ENCODE data around the gene PPP2R3B. TPM values are rescaled to one million over a fixed set of nuclear protein-coding genes. Genes with fewer than 3 reads are reported as not detected.

PPP2R3B gene
- polyA plus RNA-seq, 1 donor = 199 TPM

- DNase-seq (ENCODE audit: low read depth) = no peak
Measured at GRCh38 chrX:370963-371745, 15.6 kb downstream of the PPP2R3B start.

DNA sequence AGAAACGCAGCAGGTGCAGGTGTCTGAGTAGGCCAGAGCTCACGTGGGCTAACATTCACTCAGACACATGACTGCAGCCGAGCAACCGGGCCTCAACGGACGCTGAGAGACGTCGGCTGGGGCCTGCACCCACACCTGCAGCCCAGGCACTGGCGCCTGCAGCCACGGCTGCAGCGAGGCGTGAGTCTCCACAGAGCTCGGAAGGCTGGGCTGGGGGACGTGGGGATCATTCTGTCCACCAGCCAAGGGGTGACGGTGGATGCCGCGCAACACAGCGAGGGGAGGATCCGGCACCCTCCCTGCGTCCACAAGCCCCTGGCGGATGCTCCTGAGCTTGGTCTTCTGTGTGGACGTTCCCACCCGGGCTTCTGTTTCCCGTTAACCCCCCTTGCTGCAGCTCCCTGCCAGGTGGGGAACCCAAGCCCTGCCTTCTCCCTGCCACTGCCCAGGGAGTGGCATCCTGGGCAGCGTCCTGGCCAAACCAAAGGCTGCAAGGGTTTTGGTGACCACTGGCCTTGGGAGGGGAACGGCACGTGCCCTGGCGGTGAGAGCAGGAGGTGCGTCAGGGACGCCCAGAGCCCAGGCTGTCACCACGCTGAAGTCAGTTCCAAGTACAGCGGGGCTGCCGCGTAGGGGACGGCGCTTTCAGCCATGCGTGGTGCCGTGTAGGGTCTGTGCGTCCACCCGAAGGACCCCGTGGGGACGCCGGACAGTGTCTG, 16.3 kb downstream of the PPP2R3B start:
- no peak for DNase-seq (ENCODE audit: low read depth)

DNA sequence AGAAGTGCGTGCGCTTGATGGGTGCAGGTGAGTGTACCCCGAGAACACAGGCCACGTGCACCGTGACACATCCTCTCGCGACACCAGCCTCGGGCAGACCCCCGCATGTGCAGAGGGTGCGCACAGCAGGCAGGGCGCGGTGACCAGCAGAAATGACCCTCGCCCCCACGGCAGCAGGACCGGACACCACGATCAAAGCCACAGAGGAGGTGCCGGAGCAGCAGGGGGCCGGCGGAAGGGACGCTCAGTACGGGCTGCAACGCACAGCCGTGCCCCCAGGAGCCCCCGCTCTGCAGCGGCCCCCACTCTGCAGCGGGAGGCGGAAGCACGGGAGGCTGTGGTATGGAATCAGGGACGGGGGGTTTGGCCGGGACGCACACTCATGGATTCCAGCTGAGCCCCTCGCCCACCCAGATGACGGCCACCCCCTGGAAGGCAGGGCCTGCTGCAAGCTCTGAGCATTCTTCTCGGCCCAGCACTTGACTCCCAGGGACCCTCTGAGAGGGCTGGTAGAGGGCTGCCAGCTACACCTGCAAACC, 17.1 kb downstream of the PPP2R3B start:
- DNase-seq (ENCODE audit: low read depth) = no peak

DNA sequence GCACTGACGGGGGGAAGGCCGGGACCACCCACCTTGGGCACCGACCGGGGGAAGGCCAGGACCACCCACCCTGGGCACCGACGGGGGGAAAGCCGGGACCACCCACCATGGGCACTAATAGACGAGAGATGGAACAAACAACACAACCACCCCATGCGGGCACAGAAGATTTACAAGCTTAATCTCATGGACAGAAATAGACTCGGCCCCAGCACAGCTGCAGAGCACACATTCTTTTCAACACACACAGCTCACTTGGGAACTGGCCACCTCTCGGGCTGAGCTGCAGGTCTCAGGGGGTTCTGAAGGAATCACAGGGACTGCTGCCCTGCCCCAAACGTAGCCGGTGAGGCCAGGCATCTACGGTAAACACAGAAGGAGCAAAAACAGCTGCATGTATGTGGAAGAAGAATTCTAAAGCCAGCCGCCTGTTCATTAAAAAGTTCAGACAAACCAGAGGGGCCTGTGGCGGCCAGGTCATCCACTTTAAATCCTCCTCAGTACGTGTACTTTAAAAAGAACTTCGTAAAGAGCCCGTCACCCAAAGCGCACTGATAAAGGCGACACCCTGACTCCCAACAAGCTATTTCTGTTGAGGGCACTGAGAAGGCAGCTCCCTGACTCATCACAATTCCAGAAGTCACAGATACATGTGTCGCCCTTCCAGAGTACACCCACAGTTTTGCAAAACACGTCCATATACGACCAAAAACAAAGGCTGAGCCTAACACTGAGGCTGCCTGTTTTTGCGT, 17.7 kb downstream of the PPP2R3B start:
- DNase-seq (ENCODE audit: low read depth) = no peak

- DNase-seq (ENCODE audit: low read depth) = no peak
Measured at GRCh38 chrX:367866-368265, 18.8 kb downstream of the PPP2R3B start.

DNA sequence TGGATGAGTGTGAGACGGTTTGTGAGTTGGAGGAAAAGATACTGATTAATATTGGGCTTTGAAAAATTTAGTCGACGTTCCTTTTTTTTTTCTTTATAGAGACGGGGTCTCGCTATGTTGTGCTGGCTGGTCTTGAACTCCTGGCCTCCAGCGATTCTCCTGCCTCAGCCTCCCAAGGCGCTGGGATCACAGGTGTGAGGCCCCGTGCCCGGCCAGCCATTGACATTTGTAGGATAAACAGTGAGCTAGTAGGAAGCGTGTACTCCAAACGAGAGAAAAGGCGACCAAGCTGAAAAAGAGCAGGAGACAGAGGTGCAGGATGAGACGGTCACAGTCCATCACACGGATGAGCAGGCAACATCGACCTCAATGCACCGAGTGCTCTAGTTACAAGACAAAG, 19.4 kb downstream of the PPP2R3B start:
- no peak for DNase-seq (ENCODE audit: low read depth)

- no peak for DNase-seq (ENCODE audit: low read depth)
Measured at GRCh38 chrX:363621-364375, 22.9 kb downstream of the PPP2R3B start.

DNA sequence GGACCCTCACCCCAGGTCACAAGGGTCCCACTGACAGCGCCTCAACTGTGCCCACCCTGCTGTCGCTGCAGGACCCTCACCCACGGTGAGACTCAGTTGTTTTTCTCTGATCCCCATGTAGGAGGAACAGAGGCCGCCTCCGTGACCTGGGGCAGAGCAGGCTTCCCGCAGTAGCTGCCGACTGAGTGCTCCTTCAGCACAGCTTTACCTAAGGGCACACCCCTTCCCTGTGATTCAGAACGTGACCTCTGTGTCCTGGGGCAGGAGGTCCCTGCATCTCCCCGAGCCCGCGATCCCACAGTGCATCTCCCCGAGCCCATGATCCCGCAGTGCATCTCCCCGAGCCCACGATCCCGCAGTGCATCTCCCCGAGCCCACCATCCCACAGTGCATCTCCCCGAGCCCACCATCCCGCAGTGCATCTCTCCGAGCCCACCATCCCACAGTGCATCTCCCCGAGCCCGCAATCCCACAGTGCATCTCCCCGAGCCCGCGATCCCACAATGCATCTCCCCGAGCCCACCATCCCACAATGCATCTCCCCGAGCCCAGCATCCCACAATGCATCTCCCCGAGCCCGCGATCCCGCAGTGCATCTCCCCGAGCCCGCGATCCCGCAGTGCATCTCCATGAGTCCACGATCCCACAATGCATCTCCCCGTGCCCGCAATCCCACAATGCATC, 23.6 kb downstream of the PPP2R3B start:
- no peak for DNase-seq (ENCODE audit: low read depth)

DNA sequence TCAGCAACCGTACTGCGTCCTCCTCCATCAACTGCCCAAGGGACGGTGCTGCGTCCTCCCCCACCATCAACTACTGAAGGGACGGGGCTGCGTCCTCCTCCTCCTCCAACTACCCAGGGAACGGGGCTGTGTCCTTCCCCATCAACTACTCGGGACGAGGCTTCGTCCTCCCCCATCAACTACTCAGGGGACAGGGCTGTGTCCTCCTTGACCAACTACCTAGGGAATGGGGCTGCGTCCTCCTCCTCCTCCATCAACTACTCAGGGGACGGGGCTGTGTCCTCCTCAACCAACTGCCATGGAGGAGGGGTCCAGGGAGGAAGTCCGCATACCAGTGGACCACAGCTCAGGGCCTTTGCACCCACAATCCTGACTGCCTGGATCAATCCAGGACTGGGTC, 24.4 kb downstream of the PPP2R3B start:
- no peak for DNase-seq (ENCODE audit: low read depth)

- no peak for DNase-seq (ENCODE audit: low read depth)
Measured at GRCh38 chrX:361231-362145, 25.2 kb downstream of the PPP2R3B start.

DNA sequence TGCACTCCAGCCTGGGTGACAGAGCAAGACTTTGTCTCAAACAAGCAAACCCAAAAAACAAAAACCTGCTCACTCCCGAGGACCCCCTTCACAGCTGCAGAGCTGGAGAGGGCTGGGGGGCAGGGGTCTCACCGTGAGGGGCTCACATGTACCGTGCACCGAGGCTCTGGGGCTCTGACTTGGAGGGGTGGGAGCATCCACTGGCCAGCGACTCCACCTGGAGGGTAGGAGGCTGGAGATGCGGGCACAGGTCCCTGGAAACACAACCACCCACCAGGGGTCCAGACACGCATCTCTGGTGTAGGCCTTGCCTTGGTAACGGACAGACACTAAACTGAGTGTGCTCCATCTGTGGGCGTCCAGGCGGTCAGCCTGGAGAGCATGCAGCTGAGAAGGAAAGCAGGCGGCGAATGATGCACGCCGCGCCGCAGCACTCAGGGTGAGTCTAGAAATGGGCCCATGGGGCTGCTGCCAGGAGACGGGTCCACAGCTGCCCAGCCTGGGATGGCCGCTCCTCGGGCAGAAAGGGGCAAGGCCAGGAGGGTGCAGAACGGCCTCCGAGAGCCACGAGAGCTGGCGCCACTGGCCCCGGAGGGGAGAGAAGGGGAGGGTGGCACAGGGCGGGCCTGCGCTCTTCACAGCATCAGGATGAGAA, 26.1 kb downstream of the PPP2R3B start:
- DNase-seq (ENCODE audit: low read depth) = no peak

DNA sequence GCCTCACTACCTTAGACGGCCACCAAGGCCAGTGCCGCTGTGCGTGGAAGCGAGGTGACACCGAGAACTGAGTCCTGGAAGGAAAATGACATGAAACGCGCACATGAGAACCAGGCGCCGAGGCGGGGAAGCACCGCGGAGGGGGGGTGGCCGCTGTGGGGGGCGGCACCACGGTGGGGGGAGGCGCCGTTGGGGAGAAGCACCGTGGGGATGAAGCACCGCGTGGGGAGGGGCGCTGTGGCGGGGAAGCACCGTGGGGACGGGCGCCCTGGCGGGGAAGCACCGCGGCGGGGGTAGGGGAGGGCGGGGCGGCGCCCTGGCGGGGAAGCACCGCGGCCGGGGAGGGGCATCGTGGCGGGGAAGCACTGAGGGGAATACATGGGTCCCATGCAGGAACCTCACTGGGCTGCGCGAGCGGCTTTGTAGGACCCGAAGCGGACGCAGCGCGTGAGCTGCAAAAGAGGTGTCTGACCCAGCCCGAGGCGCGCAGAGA, 28.0 kb downstream of the PPP2R3B start:
- no peak for DNase-seq (ENCODE audit: low read depth)

- no peak for DNase-seq (ENCODE audit: low read depth)
Measured at GRCh38 chrX:357693-358471, 28.8 kb downstream of the PPP2R3B start.

DNA sequence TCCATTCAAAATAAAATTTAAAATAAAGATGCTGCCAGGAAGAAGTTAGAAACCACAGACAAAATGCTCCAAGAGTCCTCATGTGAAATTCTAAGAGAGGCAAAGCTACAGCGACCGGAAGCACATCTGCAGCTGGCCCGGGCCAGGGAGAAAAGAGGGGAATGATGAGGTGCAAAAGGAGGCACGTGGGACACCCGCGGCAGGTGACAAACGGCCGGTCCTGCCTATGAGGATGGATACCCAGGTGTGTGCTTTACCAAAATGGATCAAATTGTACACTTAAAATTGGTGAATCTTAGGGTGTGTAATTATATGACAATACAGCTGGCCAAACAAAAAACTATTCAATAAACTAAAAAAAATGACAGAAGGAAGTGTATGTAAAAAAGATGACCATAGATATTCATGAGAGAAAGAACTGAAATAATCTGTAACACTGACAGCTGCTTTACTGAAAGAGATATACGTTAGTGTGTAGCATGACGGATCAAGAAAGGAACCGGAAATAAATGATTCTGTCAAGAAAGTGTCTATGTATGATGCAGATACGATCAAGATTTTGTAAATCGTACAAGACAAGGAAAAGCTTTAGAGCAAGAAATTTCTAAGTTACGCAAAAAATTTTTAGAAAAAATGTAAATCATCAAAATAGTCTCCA, 29.5 kb downstream of the PPP2R3B start:
- DNase-seq (ENCODE audit: low read depth) = no peak

GRCh38 chrX:356385-357034, 30.2 kb downstream of the PPP2R3B start:
- DNase-seq (ENCODE audit: low read depth) = no peak

GRCh38 chrX:355329-356050, 31.2 kb downstream of the PPP2R3B start:
- DNase-seq (ENCODE audit: low read depth) = no peak

Data from forelimb muscle (tissue), 1 donor.